GM12878 (cell line): ENCODE data around the gene TRIM17. TPM values are rescaled to one million over a fixed set of nuclear protein-coding genes. Genes with fewer than 3 reads are reported as not detected.

Source experiments
- ATAC-seq: fragments of 200-7000 bp; cut with Tn5 transposase; 3 replicates; pipeline ENCODE4 v1.9.1; 2020; ENCODE audit warnings: mild to moderate bottlenecking, moderate library complexity
- BruUV-seq: library from RNA; stranded (reverse); fragments of 400-500 nt; replicated peaks from 2 replicates; lab custom pipeline; 2021; lab: Mats Ljungman, UMichigan
- CTCF ChIA-PET: fragments of 300-600 bp; sonication (Branson Sonifier 250); formaldehyde crosslinking; extraction: SDS; loops from one replicate; lab custom pipeline; 2021; ENCODE audit warnings: inconsistent platforms; lab: Yijun Ruan, JAX
- POLR2A ChIA-PET: fragments of 350-600 bp; formaldehyde crosslinking; extraction: SDS; loops from one replicate; lab custom pipeline; 2021; ENCODE audit warnings: inconsistent platforms; lab: Charles Lee
- RAD21 ChIA-PET: fragments of 300-600 bp; sonication (Branson Sonifier 250); formaldehyde crosslinking; loops from one replicate; lab custom pipeline; 2023; ENCODE audit warnings: antibody characterized with exemption; ENCODE audit not compliant: unreplicated experiment; lab: Charles Lee
- SMC1A ChIA-PET: fragments of 300-600 bp; sonication (Branson Sonifier 250); formaldehyde crosslinking; loops from one replicate; lab custom pipeline; 2023; ENCODE audit not compliant: unreplicated experiment, uncharacterized antibody; lab: Charles Lee
- DNase-seq: peaks from one replicate; pipeline ENCODE4 v3.0.0-alpha.2; 2011; ENCODE audit warnings: low read depth, low spot score
- FAIRE-seq: peaks from 3 replicates; lab custom pipeline; 2011; peaks lifted over from hg19 to GRCh38; lab: Jason Lieb, UNC
- H2AFZ ChIP-seq: 2 replicates; pipeline ENCODE4 v1.6.0; 2011; ENCODE audit warnings: low read depth, low read length, control low read depth; ENCODE audit not compliant: control insufficient read depth
- H3K27ac ChIP-seq: 2 replicates; pipeline ENCODE4 v1.5.1; 2011; ENCODE audit warnings: control low read depth; ENCODE audit not compliant: control insufficient read depth, insufficient read depth
- H3K27me3 ChIP-seq, 2 experiments: replicated peaks in 1 of 2; 2 replicates each; pipeline versions ENCODE4 v1.6.0 to v1.6.1; 2011; ENCODE audit warnings: low read length in 1 of 2; ENCODE audit not compliant: control insufficient read depth in 2 of 2, insufficient read depth in 2 of 2
- H3K36me3 ChIP-seq, 2 experiments: 2 replicates each; pipeline ENCODE4 v1.5.1; 2011; ENCODE audit warnings: low read length in 1 of 2; ENCODE audit not compliant: control insufficient read depth in 2 of 2, insufficient read depth in 2 of 2
- H3K4me1 ChIP-seq: 2 replicates; pipeline ENCODE4 v1.6.1; 2011; ENCODE audit warnings: mild to moderate bottlenecking, low read length, moderate library complexity, mixed read lengths; ENCODE audit not compliant: control insufficient read depth, insufficient read depth
- H3K4me2 ChIP-seq: 2 replicates; pipeline ENCODE4 v1.6.0; 2011; ENCODE audit warnings: control low read depth; ENCODE audit not compliant: control insufficient read depth, insufficient read depth
- H3K4me3 ChIP-seq: fragments of 200-600 bp; sonication (generic); 2 replicates; pipeline ENCODE4 v1.5.1; 2016
- H3K79me2 ChIP-seq: 2 replicates; pipeline ENCODE4 v1.6.0; 2011; ENCODE audit warnings: low read length; ENCODE audit not compliant: control insufficient read depth, insufficient read depth
- H3K9ac ChIP-seq: 2 replicates; pipeline ENCODE4 v1.8.0; 2011; ENCODE audit warnings: low read length, control low read depth, mixed read lengths; ENCODE audit not compliant: control insufficient read depth, insufficient read depth
- H3K9me3 ChIP-seq: replicated peaks from 3 replicates; pipeline ENCODE4 v1.5.1; 2011; ENCODE audit warnings: mild to moderate bottlenecking, low read length; ENCODE audit not compliant: control insufficient read depth, insufficient read depth
- H4K20me1 ChIP-seq: 2 replicates; pipeline ENCODE4 v1.6.0; 2011; ENCODE audit not compliant: control insufficient read depth, insufficient read depth
- ATF3 ChIP-seq: IDR thresholded peaks from 2 replicates; pipeline ENCODE4 v1.6.1; 2011; ENCODE audit warnings: low read depth, mild to moderate bottlenecking, low read length, moderate library complexity, borderline replicate concordance; ENCODE audit errors: extremely low read depth
- BCL3 ChIP-seq: IDR thresholded peaks from 2 replicates; pipeline ENCODE4 v1.6.1; 2011; ENCODE audit warnings: borderline replicate concordance, low read depth, mild to moderate bottlenecking, moderate library complexity, low read length; ENCODE audit not compliant: insufficient read depth, poor library complexity, severe bottlenecking
- E2F4 ChIP-seq: IDR thresholded peaks from 2 replicates; pipeline ENCODE4 v1.6.1; 2012; ENCODE audit warnings: low read depth, low read length, improper control_type of control experiment
- E2F8 ChIP-seq: fragments of 450-650 bp; IDR thresholded peaks from 2 replicates; pipeline ENCODE4 v1.6.1; 2018; ENCODE audit warnings: mild to moderate bottlenecking, low read depth, moderate library complexity; ENCODE audit not compliant: partially characterized antibody
- HDAC2 ChIP-seq: fragments of 200-600 bp; sonication (generic); IDR thresholded peaks from 2 replicates; pipeline ENCODE4 v1.6.1; 2017
- JUND ChIP-seq: IDR thresholded peaks from 2 replicates; pipeline ENCODE4 v1.6.1; 2012; ENCODE audit warnings: low read depth, mild to moderate bottlenecking, low read length, improper control_type of control experiment, moderate library complexity
- NFYB ChIP-seq: IDR thresholded peaks from 2 replicates; pipeline ENCODE4 v1.6.1; 2011; ENCODE audit warnings: low read depth, mild to moderate bottlenecking, low read length, improper control_type of control experiment, moderate library complexity; ENCODE audit not compliant: insufficient read depth
- RBBP5 ChIP-seq: fragments of 200-600 bp; sonication (generic); conservative IDR thresholded peaks from 2 replicates; pipeline ENCODE4 v1.6.1; 2016
- REST ChIP-seq: IDR thresholded peaks from 2 replicates; pipeline ENCODE4 v1.6.1; 2012; ENCODE audit warnings: mild to moderate bottlenecking, low read depth, low read length
- TCF7 ChIP-seq: IDR thresholded peaks from 2 replicates; pipeline ENCODE4 v1.6.1; 2014; ENCODE audit warnings: antibody characterized with exemption, borderline replicate concordance
- ZNF207 ChIP-seq: fragments of 450-650 bp; IDR thresholded peaks from 2 replicates; pipeline ENCODE4 v1.6.1; 2014; ENCODE audit warnings: antibody characterized with exemption, mild to moderate bottlenecking, borderline replicate concordance
- in situ Hi-C: fragments of 300-500 bp; cut with MboI; formaldehyde crosslinking; loops from 9 replicates; pipeline ENCODE4 v1.14.3; 2018; ENCODE audit warnings: mixed read lengths
- intact Hi-C: fragments of 100-400 bp; cut with micrococcal nuclease; formaldehyde crosslinking; loops from one replicate; pipeline ENCODE4 v1.14.2; 2022; ENCODE audit not compliant: unreplicated experiment
- polyA plus RNA-seq, 11 experiments: library from polyadenylated mRNA; depleted of rRNA in 4 of 11; unstranded in 6 of 11; stranded (reverse) in 5 of 11; fragments of >200 nt; fragmentation: Nextera tagmentation in 4 of 11; fragmentation: Illumina TruSeq in 1 of 11; extraction: Ambion mirVana in 4 of 11; extraction: Trizol in 1 of 11; gene quantifications; 1 replicate in 1 of 11; 2 replicates in 10 of 11; pipeline versions ENCODE4 v1.2.1 to v1.2.3, GENCODE V29; 2011 to 2016; ENCODE audit warnings: inconsistent platforms in 2 of 11, missing spikeins in 2 of 11, low read depth in 1 of 11
- total RNA-seq, 4 experiments: library from RNA; depleted of rRNA in 3 of 4; stranded (reverse); fragments of >200 nt in 3 of 4; fragmentation: Illumina TruSeq in 1 of 4; extraction: Trizol in 1 of 4; gene quantifications; 2 replicates each; pipeline versions ENCODE4 v1.2.1 to v1.2.3, GENCODE V29; 2013 to 2021

TRIM17 gene
- total and polyA plus RNA-seq, 10 of the 15 experiments (the other 5 are each of a cell fraction or from before 2014, with no cell fraction given), result 0.16 to 0.32 TPM; not detected in 8

- no peak for TF ChIP-seq BCL3
- no peak for TF ChIP-seq ATF3
- no peak for TF ChIP-seq TCF7
Measured at GRCh38 chr1:228387321-228387720, 29.3 kb downstream of the TRIM17 start (continued).

- RAD21 ChIA-PET, result no interaction called here
- Histone ChIP-seq H3K9ac (no peak overlapping the region), H3K4me3 (no peak overlapping the region), H3K36me3 (no peaks in the 10 kb centered on the region), H3K4me2 (no peak overlapping the region), H4K20me1 (no peaks in the 10 kb centered on the region), H3K27me3 (no peaks in the 10 kb centered on the region; a peak in 1 of 4 replicates), H3K9me3 (no peaks in the 10 kb centered on the region), H3K79me2 (no peaks in the 10 kb centered on the region), H3K27ac (no peak overlapping the region), H3K4me1 (no peaks in the 10 kb centered on the region), H2AFZ (no peak overlapping the region)
- no TSS peak for BruUV-seq
- in situ Hi-C loops (no loop called here), intact Hi-C loops (no loop called here)
- DNase-seq (no peak), ATAC-seq (no peak), FAIRE-seq (no peak)
- POLR2A ChIA-PET, result no interaction called here
- SMC1A ChIA-PET, result no interaction called here
- CTCF ChIA-PET, result interaction anchor here (1.0 kb wide), 1 partner anchor 8 kb away, joined by 4 read pairs; no protein-coding TSS in a partner anchor
- TF ChIP-seq ZNF207, result no peak
- no peak for TF ChIP-seq HDAC2
- TF ChIP-seq E2F4, result no peak
- TF ChIP-seq E2F8, result no peak
- no peak for TF ChIP-seq RBBP5
- TF ChIP-seq REST, result no peak
- TF ChIP-seq NFYB, result no peak
- no peak for TF ChIP-seq JUND
Measured at GRCh38 chr1:228385232-228385631, 31.4 kb downstream of the TRIM17 start.
